ENCODE data around the gene SLC6A18.
"Not testable (repeated sequence)": the region's sequence is repeated elsewhere in the genome, so short reads cannot be mapped to it uniquely, and the experiment has no call there.

Gene SLC6A18

DNA sequence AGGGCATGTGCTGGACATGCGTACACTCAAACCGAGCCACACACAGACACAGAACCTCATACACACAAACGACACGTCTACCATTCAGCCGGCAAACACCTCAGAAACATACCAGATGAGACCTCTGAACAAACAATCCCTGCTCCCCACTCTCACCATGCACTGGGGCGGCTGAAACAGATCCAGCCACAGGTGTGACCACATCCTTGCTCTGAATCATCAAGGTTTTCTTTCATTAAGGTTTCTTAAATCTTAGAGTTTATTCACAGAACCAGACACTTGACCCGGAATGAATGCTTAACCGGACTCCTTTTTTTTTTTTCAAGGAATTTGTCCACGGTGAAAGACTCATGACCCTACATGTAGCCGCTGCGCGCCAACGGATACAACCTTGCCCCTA lies 43.5 kb downstream of the SLC6A18 start:
- DNase-seq (ENCODE audit: low read depth): no peak
- TF ChIP-seq, protein P1, sequence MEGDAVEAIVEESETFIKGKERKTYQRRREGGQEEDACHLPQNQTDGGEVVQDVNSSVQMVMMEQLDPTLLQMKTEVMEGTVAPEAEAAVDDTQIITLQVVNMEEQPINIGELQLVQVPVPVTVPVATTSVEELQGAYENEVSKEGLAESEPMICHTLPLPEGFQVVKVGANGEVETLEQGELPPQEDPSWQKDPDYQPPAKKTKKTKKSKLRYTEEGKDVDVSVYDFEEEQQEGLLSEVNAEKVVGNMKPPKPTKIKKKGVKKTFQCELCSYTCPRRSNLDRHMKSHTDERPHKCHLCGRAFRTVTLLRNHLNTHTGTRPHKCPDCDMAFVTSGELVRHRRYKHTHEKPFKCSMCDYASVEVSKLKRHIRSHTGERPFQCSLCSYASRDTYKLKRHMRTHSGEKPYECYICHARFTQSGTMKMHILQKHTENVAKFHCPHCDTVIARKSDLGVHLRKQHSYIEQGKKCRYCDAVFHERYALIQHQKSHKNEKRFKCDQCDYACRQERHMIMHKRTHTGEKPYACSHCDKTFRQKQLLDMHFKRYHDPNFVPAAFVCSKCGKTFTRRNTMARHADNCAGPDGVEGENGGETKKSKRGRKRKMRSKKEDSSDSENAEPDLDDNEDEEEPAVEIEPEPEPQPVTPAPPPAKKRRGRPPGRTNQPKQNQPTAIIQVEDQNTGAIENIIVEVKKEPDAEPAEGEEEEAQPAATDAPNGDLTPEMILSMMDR (IDR thresholded peaks at IDR 0.05; ENCODE audit: low read depth, low read length, missing control alignments): no peak
- no peak overlapping the region for H3K4me3 ChIP-seq (ENCODE audit: low read depth, low read length)

DNA sequence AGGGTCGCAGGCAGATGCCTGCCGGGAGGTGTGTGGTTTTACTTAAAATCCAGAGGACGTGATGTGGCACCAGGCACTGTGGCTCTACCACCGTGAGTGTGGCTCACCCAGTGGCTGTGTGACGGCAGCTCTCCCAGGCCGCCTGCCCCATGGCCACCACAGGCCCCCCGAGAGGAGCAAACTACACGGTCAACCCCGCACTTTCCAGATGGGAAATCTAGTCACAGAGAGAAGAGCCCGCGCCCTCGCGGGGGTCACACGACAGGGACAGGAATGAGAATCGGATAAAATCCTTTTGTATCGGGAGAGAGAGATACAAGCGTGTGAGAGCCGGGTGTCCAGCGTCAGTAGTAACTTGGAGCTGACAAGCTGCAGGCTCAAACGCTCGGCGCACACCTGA lies 45.2 kb downstream of the SLC6A18 start:
- H3K4me3 ChIP-seq (ENCODE audit: low read depth, low read length): no peak overlapping the region
- TF ChIP-seq, protein P1 (IDR thresholded peaks at IDR 0.05; ENCODE audit: low read depth, low read length, missing control alignments): no peak
- DNase-seq (ENCODE audit: low read depth): no peak

DNA sequence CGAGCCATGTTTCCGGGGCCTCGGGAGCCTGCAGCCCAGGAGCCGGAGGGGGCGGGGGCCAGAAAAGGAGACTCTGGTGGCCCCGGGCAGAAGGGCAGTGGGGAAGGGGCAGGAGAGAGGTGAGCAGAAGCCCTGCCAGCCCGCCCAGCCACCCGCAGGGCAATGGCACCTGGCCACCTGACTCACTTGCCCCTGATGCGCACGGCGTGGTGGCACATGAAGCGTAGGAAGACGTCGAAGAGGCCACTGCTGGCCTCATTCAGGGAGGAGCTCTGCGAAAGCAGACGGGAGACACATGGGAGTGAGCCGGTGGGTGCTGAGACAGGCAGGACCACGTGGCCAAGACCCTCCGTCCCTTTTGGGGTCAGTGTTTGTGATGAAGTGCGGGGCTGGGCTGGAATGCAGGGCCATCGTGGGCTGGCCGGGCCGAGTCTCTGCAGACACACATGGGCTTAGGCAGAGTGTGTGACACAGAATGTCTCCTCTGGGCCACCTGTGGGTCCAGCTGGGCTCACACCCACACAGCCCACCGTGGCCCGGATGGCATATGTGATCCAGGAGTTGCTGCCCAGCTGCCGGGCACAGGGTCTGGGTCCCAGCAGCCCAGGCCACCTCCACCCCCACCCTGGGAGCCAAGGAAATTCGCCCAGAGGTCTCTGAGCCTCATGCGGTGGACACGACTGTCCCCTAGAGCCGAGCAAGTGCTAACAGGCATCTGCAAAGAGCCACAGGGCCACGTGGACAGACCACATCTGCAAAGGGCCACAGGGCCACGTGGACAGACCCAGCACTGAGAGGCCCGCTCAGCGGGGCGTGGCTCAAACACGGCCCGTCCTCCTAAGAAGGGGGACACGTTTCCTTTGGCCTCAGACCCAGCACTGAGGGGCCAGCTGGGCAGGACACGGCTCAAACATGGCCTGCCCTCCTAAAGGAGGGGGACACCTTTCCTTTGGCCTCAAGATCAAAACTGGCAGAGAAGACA lies 46.0 kb downstream of the SLC6A18 start:
- DNase-seq (ENCODE audit: low read depth): no peak
- TF ChIP-seq, protein P1 (IDR thresholded peaks at IDR 0.05; ENCODE audit: low read depth, low read length, missing control alignments): no peak
- no peak overlapping the region for H3K4me3 ChIP-seq (ENCODE audit: low read depth, low read length)

DNA sequence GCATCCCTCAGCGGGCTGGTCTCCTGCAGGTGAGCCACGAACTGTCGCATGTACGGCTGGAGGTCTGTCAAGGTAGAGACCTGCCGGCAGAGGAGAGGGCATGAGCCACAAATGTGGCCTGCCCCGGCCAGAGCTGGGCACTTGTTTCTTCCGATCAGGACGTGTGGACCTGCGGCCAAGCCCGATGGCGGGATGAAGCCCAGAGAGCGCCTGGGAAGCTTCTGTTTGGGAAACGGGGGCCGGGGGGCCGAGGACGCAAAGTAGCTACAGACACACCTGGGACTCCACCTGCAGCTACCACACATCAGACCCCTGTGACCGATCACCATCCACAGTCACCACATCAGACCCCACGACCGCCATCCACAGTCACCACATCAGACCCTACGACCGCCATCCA lies 47.0 kb downstream of the SLC6A18 start:
- H3K4me3 ChIP-seq (ENCODE audit: low read depth, low read length): no peak overlapping the region
- DNase-seq (ENCODE audit: low read depth): no peak
- TF ChIP-seq, protein P1 (IDR thresholded peaks at IDR 0.05; ENCODE audit: low read depth, low read length, missing control alignments): no peak

DNA sequence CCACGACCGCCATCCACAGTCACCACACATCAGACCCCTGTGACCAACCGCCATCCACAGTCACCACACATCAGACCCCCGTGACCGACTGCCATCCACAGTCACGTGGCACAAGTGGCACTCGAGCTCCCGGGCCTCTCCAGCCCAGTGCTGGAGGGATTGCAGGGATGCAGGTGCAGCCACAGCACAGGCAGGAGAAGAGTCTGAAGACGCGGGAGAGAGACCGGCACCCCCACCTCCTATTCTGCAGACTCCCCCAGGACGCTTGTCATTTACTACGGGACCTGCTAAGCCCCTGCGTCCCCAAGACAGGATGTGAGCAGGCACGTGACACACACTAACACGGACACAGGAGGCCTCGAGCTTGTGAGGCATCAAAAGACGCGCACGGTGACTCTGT lies 48.6 kb downstream of the SLC6A18 start:
- no peak for DNase-seq (ENCODE audit: low read depth)
- no peak overlapping the region for H3K4me3 ChIP-seq (ENCODE audit: low read depth, low read length)
- TF ChIP-seq, protein P1 (IDR thresholded peaks at IDR 0.05; ENCODE audit: low read depth, low read length, missing control alignments): no peak

DNA sequence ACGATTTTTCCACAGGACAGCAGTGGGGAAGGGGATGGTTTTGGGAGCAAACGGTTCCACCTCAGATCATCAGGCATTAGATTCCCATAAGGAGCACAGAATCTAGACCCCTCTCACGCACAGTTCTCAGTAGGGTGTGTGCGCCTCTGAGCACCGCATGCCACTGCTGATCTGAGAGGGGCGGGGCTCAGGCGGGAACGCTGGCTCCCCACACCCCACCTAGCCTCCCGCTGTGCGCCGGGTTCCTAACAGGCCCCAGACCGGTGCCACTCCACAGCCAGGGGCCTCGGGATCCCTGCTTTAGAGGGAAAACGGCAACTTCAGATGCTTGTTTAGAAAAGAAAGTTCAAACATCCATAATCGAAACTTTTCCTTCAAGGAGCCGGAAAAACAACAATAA lies 49.3 kb downstream of the SLC6A18 start:
- TF ChIP-seq, protein P1 (IDR thresholded peaks at IDR 0.05; ENCODE audit: low read depth, low read length, missing control alignments): no peak
- DNase-seq (ENCODE audit: low read depth): no peak
- no peak overlapping the region for H3K4me3 ChIP-seq (ENCODE audit: low read depth, low read length)

DNA sequence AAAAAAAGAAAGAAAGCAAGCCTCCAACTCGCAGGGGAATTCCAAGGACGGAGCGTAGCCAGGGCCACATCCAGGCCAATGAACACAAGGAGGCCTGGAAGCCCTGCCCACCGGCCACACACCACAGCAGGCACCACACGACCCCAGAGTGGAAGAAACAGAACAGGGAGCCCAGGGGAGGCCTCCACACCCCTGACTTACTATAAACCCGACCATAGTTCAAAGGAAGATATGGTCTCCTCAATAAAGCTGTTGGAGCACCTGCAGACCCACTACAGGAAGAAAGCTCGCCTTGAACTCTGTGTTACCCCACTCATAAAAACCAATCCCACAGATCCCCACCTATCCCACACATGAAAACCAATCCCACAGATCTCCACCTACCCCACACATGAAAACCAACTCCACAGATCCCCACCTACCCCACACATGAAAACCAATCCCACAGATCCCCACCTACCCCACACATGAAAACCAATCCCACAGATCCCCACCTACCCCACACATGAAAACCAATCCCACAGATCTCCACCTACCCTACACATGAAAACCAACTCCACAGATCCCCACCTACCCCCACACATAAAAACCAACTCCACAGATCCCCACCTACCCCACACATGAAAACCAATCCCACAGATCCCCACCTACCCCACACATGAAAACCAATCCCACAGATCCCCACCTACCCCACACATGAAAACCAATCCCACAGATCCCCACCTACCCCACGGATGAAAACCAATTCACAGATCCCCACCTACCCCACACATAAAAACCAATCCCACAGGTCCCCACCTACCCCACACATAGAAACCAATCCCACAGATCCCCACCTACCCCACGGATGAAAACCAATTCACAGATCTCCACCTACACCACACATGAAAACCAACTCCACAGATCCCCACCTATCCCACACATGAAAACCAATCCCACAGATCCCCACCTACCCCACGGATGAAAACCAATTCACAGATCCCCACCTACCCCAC lies 50.5 kb downstream of the SLC6A18 start:
- DNase-seq (ENCODE audit: low read depth); H3K4me3 ChIP-seq (ENCODE audit: low read depth, low read length): not testable (repeated sequence)

Measured in GM12864 (cell line).